Stimulated activated CD4-positive, alpha-beta T cell treated with anti-CD3 and anti-CD28 coated beads, Interleukin-2, amount 100 ng/mL, for 48 hours (primary cell): ENCODE data around the gene ANK3.

Experiments
- DNase-seq, 2 donors: peaks; one replicate each; pipeline ENCODE4 v3.0.0-alpha.2; 2020

Gene ANK3

DNA sequence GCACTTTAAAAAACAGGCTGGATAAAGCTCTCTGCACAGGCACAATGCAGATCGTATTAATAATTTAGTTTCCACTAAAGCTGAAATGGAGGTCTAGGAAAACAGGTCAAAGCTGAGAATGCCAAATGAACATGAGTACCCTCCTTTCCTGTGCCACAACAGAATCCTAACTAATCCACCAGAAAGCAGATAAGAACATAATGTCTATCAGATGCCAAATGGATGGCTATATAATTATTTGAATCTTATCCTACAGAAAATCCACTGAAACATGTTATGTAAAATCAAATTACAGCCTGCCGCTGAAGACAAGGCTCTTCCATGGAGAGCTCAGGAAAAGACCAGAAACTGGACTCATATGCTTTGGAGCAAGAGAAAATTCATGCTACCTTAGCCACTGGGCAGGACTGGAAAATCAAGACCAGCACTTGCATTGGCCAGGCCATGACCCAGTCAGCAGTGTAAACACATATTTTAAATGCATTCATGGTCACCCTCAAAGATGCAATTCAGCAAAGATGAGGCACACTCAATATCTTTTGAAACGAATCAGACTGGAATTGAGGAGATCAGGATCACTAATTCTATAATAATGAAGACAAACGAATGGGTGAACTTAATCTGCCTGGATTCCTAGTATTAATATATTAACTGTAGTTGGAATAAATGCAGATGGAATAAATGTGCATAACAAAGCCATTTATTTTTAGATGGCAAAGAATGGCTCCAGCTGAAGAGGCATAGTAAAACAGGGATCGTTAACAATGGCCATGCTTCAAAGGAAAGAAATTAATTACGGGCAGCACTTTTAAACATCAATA lies 13.2 kb downstream of the ANK3 start:
- no peak for DNase-seq

DNA sequence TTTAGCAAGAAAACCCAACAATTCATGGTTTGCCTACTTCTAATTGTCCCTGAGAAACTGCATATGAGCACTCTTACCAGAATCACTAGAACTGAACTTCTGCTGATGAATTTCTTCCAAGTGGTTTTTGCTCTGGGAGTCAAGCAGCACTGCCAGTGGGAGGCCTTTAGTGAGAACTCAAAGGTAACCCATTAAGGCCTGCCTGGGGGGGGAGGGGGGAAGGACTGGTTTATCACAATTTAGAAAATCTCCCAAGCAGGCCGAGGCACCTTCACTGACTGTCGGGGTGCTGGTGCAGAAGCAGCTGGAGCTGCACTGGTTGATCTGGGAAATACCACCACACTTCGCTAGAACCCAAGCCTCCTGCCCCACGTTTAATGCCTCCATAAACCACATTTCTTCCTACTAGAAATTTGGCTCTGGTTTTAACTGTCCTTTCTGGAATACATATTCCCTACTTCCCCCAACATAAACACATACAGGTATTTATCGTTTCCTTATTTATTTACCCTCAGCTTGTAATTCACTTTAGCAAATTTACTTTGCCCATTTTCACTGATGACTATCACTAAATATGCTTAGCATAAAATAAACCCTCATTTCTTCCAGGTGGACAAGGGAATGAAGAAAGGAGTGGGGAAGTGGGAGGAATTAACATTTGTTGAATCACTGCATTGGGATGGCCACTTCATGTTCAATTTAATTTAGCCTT lies 14.2 kb downstream of the ANK3 start:
- no peak for DNase-seq

DNA sequence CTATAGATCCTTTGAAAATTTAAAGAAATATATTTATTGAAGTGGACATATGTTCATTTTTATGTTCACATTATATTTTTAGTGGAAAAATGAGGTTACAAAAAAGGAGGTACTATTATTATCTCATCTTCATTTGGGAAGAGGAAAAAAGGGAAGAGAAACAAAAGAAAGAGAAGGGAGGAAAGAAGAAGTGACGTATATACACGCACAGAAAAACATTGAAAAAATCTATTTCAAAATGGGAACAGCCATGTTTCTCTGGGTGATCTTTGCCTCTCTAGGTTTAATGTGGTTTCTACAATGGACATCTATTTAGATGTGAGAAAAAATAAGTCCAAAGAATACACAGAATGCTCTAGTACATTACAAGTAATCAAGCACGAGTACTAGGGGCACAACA lies 14.8 kb downstream of the ANK3 start:
- no peak for DNase-seq

DNA sequence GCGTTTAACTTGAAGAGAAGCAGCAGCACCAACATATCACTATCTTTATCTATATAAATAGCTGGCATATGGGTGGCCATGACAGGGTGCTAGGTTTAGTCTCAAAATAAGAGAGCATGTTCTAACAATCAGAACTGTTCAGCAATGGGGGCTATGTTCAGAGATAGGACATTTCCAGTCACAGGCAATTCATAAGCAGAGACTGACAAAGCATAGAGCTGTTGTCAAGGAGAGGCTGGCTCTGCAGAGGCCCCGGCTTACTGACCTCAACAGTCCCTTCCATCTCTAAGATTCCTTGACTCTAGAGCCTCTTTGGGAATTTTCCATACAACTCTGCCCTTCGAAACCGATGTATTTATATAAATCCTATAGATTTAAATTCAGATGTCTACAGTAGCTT lies 17.2 kb downstream of the ANK3 start:
- DNase-seq: no peak

DNA sequence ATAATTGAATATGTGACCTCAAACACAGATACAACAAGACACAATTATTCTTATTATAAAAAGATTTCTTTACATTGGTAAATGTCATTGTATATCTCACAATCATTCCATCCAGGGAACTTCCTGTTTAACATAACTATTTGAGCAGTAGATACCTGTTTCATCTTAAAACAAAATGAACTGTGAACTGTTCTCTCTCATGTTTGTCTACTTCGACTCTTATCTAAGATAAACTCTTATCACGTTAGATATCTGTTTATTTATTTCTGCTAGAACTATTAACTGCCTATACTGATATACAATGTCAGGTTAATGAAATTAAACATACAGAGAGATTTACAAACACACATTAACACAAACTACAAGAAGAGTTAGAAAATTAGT lies 20.1 kb downstream of the ANK3 start:
- no peak for DNase-seq

DNA sequence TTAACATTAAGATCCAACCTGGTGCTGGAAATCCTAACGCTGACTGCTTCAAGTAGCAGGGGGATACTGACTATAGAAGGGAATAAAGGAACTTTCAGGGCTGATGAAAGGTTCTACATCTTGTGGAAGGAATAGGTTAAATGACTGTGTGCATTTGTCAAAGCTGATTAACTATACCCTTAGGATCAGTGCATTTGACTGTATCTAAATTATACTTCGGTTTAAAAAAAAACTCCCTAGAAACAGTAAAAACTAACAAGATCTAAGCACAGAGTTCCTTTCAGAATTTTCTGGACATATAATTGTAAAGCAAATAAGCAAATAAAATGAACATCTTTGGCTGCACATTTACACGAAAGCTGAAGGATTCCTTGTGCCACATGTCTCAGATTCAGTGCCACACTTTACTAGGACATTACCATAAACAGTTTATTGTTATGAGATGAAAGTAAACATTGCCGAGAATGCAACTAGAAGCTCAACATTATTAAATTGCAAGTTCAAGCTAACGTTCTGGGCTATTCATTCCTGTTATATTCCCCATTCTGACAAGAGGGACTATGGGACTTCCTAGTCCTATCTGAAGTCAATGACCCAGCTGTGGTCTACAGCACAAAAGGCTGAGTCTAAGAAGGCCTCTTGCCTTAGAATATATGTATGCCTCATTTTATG lies 20.7 kb downstream of the ANK3 start:
- DNase-seq: no peak

DNA sequence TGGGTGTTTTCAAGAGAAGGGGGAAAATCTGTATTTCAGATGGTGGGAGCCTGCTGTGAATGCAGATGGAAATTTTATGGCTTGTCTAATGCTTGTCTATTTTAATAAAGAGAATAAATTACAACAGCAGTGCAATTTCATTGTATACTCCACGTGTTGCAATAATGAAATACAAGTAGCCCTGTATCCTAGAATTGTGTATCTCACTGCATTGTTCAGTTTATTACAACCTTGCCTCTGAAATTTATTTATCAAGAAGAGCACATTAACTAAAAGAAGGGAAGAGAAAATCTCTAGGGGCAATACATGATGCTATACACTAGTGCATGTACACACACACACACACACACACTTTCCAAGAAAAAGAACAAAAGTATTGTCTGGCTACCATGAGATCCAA lies 21.8 kb downstream of the ANK3 start:
- DNase-seq: no peak

DNA sequence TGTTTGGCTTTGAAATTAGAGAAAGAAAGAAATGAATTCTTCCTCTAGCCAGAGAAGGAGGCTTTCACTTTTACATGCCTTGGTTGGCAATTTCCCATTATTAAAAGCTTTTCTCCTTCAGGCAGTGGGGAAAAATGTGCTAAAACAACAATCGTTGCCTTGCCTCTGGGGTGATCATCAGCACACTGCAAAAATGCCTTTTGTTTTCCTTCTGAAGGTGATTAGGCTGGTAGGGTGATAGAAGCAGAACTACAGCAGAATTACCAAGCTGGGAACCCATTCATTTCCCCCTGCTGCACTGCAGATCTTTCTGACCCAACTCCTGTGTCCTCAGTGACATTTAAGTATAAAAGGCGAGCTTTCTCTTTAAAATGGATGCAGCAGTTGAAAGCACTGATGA lies 22.2 kb downstream of the ANK3 start:
- DNase-seq: no peak

DNA sequence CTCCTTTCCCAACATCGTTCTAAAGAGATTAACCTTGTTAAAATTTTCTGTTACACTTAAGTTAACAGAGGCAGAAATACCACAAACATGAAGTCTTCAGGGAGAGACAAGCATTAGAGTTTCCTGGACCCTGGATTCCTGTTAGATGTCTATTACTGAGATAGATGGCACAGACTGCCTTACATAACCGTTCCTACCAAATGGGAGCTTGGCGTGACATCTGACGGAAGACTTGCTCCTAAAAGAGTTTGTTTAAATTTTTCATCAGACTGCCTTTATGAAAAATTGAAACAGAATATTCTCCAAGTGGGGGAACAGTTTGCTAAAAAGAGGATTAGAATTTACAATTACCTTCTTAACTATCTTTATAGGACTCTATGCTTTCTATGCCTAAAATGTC lies 22.7 kb downstream of the ANK3 start:
- no peak for DNase-seq

DNA sequence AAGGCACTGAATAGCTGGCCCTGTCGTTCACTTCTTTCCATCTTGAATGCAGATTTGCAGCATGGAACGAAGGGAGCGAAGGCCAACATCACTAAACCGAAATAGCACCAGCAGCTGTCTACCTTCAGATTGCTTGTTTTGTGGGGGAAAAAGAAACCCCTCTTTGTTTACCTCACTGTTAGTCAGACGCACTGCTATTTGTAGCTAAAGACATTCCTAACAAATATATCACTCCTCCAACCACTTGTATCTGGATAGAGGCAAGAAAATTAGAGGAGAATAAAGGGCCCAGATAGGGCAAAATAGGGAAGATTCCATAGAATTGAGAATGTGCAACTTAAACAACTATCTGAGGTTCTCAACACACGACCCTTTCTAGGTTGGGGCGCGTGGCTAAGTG lies 26.5 kb downstream of the ANK3 start:
- DNase-seq: no peak

DNA sequence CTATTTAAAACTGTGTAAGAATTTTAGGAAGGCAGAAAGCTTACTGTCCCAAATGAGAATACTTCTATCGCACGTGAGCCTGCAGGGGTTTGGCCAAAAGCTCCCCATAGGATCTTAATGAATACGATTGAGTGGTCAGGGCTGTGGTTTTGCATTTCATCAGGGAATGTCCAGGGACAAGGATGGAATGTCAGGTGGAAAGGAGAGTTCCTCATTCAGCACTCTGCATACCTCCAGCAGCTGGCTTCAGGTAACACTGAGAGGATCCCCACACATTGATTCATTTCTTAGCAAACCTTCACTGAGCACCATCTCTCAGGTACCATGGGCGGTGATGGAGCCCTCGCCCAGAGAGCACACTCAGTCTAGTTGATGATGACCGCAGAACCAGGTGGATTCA lies 27.2 kb downstream of the ANK3 start:
- DNase-seq: no peak

DNA sequence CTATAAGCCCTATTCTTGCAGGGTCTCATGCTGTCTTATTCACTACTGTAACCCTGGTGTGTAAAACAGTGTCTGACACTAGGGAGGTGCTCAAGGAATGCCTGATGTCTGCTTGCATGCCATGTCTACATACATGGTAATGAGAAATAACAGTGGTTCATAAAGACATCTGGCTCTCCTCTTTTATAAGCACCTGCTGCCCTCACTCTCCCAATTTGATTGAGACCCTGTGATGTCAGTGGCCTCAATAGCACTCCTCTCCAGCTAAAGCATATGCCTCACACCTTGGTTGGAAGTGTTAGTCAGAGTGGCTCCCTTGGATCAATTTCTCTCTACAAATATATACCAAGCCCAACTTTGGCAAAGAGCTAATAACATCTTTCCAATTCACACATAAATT lies 30.6 kb downstream of the ANK3 start:
- DNase-seq: no peak

DNA sequence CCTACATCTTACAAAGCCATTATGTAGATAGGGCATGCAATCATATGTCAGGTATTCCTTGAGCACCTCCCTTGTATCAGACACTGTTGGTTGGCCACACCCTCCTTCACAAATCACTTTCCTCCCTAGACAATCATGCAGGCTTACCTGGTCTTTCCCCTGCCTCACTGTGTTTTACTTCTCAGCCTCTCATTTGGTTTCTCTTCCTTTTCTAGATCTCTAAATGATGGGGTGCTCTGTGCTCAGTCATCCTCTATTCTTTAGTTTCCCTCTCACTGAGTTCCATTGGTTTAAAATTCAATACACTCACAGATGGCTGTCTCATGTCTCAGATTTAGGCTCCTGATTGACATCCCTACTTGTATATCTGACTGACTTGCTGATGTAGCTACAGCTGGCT lies 31.4 kb downstream of the ANK3 start:
- no peak for DNase-seq

DNA sequence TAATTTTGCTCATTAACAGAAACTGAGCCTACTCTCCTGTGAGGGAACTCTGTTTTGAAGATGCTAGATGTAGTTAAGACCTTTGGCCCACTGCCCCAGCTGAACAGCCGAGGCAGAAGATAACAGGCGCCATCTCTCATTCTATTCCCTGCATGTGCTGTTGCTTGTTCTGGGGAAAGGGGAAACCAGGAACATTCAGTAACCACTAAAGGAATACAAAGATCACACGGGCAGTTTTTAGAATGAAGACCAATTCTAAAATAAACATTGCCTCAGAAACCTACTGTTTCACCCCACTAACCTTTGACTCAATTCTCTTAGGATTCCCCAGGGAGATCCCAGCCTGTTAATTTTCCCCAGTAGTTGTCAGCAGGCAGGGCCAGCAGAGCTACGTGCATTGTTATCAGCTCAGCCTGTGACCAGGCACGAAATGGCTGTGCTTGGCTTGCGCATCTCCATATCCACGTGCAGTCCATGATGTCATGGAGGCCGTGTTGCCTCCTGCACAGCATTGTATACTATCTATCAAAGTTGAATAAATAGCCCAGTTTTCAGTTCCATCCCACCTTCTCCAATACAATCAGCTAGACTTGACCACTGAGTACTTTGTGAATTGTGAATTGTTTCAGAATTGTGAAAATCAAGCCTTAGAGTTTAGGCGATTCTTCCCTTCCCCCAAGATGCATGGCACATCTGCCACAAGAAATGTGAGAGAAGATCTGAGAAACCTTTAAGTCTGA lies 36.0 kb downstream of the ANK3 start:
- no peak for DNase-seq

DNA sequence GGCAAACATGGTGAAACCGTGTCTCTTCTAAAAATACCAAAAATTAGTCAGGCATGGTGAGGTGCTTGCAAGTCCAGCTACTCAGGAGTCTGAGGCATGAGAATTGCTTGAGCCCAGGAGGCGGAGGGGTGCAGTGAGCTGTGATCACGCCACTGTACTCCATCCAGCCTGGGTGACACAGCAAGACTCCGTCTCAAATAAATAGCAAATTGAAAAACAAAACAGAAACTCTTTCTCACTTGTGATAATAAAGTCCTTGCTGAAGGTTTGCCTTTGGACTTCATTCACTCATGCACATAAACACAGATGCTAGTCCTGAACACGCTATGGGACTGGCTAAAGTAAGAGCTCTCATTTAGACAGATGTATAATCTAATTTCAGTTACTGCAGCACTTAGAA lies 37.6 kb downstream of the ANK3 start:
- DNase-seq: no peak

DNA sequence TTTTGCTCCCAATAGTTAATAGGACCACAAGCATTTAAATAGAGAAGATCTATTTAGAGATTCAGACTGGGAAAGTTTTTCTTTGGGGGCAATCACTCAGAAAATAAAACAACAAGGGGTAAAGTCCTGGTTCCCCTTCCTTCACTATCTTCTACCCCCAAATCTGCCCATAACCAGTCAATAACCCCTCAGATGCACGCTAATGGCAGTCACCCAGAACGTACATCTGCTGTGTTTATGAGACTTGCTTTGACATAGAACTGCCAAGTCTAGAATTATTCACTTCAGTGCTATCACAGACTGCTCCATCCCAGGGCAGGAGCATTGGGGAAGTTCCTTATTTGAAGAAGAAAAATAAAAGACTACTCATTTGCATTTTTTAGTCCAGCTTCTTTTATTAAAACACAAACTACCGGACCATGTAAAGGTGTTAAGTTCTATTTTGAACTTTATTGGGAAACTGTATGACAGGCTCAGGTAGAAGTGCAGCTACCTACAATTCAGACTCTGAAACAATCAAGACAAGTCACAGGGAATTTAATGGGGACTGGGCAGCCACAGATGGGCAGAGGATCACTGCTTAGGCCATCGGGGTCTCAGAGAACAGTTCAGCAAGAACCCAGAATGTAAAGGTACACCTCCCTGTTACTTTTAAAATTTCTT lies 38.4 kb downstream of the ANK3 start:
- no peak for DNase-seq

DNA sequence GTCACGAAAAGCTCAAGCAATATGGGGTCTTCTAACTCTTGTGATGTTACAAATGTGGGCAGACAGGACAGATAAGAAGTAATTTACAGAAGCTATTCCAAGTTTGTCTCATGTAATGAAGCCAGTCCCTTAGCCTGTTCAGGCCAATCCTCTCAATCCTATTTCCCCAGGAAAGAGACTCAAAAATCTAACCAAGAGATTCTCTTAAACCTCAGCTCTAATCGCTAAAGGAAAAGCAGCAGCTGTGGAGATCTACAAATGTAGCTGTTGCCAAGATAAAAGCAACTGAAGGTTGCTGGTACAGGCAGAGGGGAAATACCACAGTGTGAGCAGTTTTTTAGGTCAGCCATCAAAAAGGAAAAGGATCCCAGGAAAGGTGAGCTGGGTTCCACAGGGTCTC lies 39.3 kb downstream of the ANK3 start:
- DNase-seq: no peak

DNA sequence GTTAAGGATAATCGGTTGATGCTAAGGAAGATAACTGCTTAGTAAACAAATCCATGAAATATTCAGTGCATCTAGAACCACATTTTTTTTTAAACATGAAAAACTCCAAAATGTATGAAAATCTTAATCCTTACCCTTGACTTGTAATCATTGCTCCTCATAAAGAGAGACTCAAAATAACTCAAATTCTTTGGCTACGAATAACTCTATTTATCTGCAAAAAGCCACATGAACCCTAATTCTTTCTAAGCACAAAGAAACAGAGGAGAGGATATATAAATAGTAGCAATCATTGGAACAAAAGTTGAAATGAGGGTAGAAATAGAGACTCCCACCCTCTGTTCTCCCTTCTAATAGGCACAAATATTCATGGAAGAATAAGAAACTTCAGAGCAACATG lies 40.2 kb downstream of the ANK3 start:
- DNase-seq: no peak

DNA sequence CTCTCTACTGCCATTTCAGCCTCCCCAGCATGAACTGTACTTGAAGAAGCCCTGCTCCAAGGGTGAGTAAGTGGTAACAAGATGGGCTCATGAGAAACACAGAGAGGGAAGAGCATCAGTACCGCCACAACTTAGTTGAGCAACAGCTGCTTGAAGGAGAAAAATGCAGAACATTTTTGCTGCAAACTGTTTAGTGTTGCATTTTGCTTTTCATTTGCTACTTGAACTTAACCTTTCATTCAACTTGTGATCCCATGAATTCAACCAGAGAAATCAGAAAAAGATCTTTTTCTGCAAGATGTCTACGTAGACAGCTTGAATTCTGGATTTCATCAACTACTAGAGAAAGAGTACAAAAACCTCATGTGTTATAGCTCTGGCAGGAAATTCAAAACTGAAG lies 40.7 kb downstream of the ANK3 start:
- DNase-seq: no peak

DNA sequence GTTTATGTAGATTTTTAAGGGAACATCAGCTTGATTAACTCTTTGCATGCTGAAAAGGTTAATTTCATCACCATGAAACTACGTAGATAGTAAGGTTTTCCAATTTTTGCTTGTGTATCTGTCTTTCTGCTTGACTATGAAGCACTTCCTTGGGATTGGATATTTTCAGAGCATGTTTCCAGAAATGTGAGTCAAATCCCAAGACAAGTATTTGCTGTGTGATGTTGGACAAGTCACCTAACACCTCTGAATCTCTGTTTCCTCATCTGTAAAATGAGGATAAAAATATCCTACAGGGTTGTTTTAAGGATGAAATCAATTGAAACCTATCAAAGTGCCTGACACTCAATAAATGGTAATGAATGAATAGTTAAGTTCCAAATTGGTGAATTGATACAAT lies 42.4 kb downstream of the ANK3 start:
- DNase-seq: no peak

DNA sequence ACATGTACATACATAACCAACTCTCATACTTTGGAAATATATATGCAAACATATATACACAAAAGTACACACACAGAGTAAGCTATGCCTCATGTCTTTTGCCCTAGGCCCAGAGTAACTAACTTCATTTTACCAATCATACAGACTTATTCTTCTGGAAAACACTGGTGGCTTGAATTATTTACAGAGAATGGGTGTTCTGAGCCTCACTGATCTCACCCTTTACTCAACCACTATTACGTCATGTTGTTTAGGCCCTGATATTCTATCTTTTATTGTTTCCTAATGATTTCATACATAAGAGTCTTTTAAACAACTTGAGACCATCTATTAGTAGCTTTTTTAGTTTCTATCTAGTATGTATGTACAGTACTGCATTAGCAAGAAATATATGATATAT lies 43.0 kb downstream of the ANK3 start:
- DNase-seq: no peak

DNA sequence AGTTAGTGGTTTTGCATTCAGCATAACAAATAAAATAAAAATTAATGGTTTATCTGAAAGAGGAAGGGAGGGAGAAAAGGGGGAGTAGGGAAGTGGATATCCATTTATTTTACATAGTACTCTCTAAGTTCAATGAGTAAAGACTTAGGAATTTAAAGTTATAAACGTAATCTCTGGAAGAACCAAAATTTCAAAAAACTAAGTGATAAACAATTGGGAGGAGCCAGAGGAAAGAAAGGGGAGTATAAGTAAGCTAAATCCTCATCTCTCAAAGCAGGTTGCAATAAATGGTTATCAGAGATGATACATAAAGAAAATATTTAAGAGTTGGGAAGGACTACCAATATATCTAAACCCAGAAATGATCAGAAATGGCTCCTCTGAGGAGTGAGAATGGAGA lies 46.4 kb downstream of the ANK3 start:
- no peak for DNase-seq

DNA sequence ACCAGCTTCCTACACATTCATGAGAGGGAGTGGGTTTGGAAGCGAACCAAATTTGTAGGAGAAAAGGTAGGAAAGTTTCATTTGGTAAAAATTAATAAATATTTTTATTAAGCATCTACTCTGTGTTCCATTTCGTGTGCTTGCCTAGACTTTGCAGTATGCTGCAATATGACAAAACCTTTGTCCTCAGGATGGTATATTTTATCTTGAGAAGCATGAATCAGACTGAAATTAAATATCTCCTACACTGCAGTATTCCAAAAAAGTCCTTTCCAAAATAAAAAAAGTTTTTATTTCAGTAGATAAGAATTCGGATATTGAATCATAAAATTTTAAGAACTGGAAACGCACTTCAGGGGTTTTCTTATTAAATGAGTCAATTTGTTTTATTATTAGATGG lies 47.7 kb downstream of the ANK3 start:
- DNase-seq: no peak
